Measurements from ENCODE around the gene TWIST2.

The TWIST2 gene

GRCh38 chr2:238856713-238857567 lies 9.1 kb downstream of the TWIST2 start:
- Histone ChIP-seq H3K36me3 (no peaks in the 10 kb centered on the region), H3K27ac (no peak overlapping the region), H3K4me3 (no peak overlapping the region), H3K9me3 (no peaks in the 10 kb centered on the region), H3K27me3 (no peaks in the 10 kb centered on the region), H3K4me1 (no peaks in the 10 kb centered on the region)
- DNase-seq: no peak
- no peak for TF ChIP-seq CTCF (IDR thresholded peaks at IDR 0.05)
- intact Hi-C loops (cut with DNase I; ENCODE audit: low total_unique reads): no loop called here

GRCh38 chr2:238857959-238858358 lies 10.1 kb downstream of the TWIST2 start:
- H3K9me3 ChIP-seq: no peaks in the 10 kb centered on the region
- no peak for TF ChIP-seq CTCF (IDR thresholded peaks at IDR 0.05)
- no peaks in the 10 kb centered on the region for H3K27me3 ChIP-seq
- intact Hi-C loops (cut with DNase I; ENCODE audit: low total_unique reads): no loop called here
- H3K27ac ChIP-seq: no peak overlapping the region
- DNase-seq: no peak
- H3K4me3 ChIP-seq: no peak overlapping the region
- no peaks in the 10 kb centered on the region for H3K4me1 ChIP-seq
- H3K36me3 ChIP-seq: no peaks in the 10 kb centered on the region

- intact Hi-C loops (cut with DNase I; ENCODE audit: low total_unique reads): no loop called here
- Histone ChIP-seq H3K36me3 (no peaks in the 10 kb centered on the region), H3K9me3 (no peaks in the 10 kb centered on the region), H3K27ac (no peak overlapping the region), H3K4me3 (no peak overlapping the region), H3K4me1 (peaks cover 0 to 18% (median 14%) of the 10 kb centered on the region in 4 donors), H3K27me3 (no peaks in the 10 kb centered on the region)
- no peak for TF ChIP-seq CTCF (IDR thresholded peaks at IDR 0.05)
- peak in 1 of 2 donors; percentile 16 for DNase-seq
These were observed 11.9 kb downstream of the TWIST2 start for GRCh38 chr2:238859636-238860347.

GRCh38 chr2:238861013-238861730 lies 13.3 kb downstream of the TWIST2 start:
- Histone ChIP-seq H3K9me3 (no peaks in the 10 kb centered on the region), H3K27ac (no peak overlapping the region), H3K36me3 (no peaks in the 10 kb centered on the region), H3K4me3 (no peak overlapping the region), H3K4me1 (peaks cover 0 to 32% (median 27%) of the 10 kb centered on the region in 4 donors), H3K27me3 (no peaks in the 10 kb centered on the region)
- DNase-seq: no peak
- intact Hi-C loops (cut with DNase I; ENCODE audit: low total_unique reads): no loop called here
- TF ChIP-seq CTCF (IDR thresholded peaks at IDR 0.05): no peak

GRCh38 chr2:238861766-238862315 lies 14.0 kb downstream of the TWIST2 start:
- intact Hi-C loops (cut with DNase I; ENCODE audit: low total_unique reads): no loop called here
- Histone ChIP-seq H3K9me3 (no peaks in the 10 kb centered on the region), H3K27me3 (no peaks in the 10 kb centered on the region), H3K4me3 (no peak overlapping the region), H3K4me1 (peaks cover 0 to 39% (median 33%) of the 10 kb centered on the region in 4 donors), H3K36me3 (no peaks in the 10 kb centered on the region), H3K27ac (no peak overlapping the region)
- TF ChIP-seq CTCF (IDR thresholded peaks at IDR 0.05): no peak
- no peak for DNase-seq
